ENCODE results near the gene MRTFB. TPM values are rescaled to one million over a fixed set of nuclear protein-coding genes. Genes with fewer than 3 reads are reported as not detected.
A peak's percentile ranks its signal among the peaks of the same experiment; 100 is the strongest.
"Not testable (repeated sequence)": the region's sequence is repeated elsewhere in the genome, so short reads cannot be mapped to it uniquely, and the experiment has no call there.

MRTFB gene
- total RNA-seq, 4 donors from 2014 or later, result 12.7 to 20.4 (median 14.8) TPM

- intact Hi-C loops (cut with DNase I; ENCODE audit: low total_unique reads), result no loop called here
- DNase-seq, result no peak
- in situ Hi-C loops (cut with MboI; ENCODE audit: low sequenced_read_pairs in 4 of 4), result no loop called here
- Histone ChIP-seq H3K4me1 (peaks cover 38 to 39% of the 10 kb centered on the region in 2 donors), H3K27me3 (no peaks in the 10 kb centered on the region), H3K4me3 (no peak overlapping the region), H3K27ac (no peak overlapping the region), H3K36me3 (no peaks in the 10 kb centered on the region), H3K9me3 (no peaks in the 10 kb centered on the region)
- TF ChIP-seq POLR2A (IDR thresholded peaks at IDR 0.05) (no peak), CTCF (IDR thresholded peaks at IDR 0.05 in 4 of 5, conservative IDR thresholded peaks at IDR 0.05 in 1 of 5) (no peak)
- no peak for ATAC-seq
Measured at GRCh38 chr16:14121142-14121541, 50.0 kb downstream of the MRTFB start.

GRCh38 chr16:14121872-14122271 lies 50.8 kb downstream of the MRTFB start:
- Histone ChIP-seq H3K4me3 (no peak overlapping the region), H3K27me3 (no peaks in the 10 kb centered on the region), H3K4me1 (peaks cover 38 to 42% of the 10 kb centered on the region in 2 donors), H3K36me3 (no peaks in the 10 kb centered on the region), H3K9me3 (no peaks in the 10 kb centered on the region), H3K27ac (no peak overlapping the region)
- intact Hi-C loops (cut with DNase I; ENCODE audit: low total_unique reads) (no loop called here), in situ Hi-C loops (cut with MboI; ENCODE audit: low sequenced_read_pairs in 4 of 4) (no loop called here)
- no peak for TF ChIP-seq CTCF (IDR thresholded peaks at IDR 0.05 in 4 of 5, conservative IDR thresholded peaks at IDR 0.05 in 1 of 5)
- TF ChIP-seq POLR2A (IDR thresholded peaks at IDR 0.05), result no peak
- DNase-seq (no peak), ATAC-seq (no peak)

GRCh38 chr16:14122430-14122829 lies 51.3 kb downstream of the MRTFB start:
- ATAC-seq; H3K9me3 ChIP-seq; DNase-seq; H3K27me3 ChIP-seq; intact Hi-C loops (cut with DNase I; ENCODE audit: low total_unique reads); H3K4me3 ChIP-seq; H3K36me3 ChIP-seq; in situ Hi-C loops (cut with MboI; ENCODE audit: low sequenced_read_pairs in 4 of 4); H3K27ac ChIP-seq: not testable (repeated sequence)
- peaks cover 35 to 39% of the 10 kb centered on the region in 2 donors for H3K4me1 ChIP-seq

- TF ChIP-seq CTCF (IDR thresholded peaks at IDR 0.05 in 4 of 5, conservative IDR thresholded peaks at IDR 0.05 in 1 of 5) (no peak), POLR2A (IDR thresholded peaks at IDR 0.05) (no peak)
- H3K9me3 ChIP-seq, result no peaks in the 10 kb centered on the region
- in situ Hi-C loops (cut with MboI; ENCODE audit: low sequenced_read_pairs in 4 of 4) (no loop called here), intact Hi-C loops (cut with DNase I; ENCODE audit: low total_unique reads) (no loop called here)
- ATAC-seq (no peak), DNase-seq (no peak)
- no peaks in the 10 kb centered on the region for H3K36me3 ChIP-seq
- H3K4me1 ChIP-seq, result peaks cover 32 to 39% of the 10 kb centered on the region in 2 donors
- no peak overlapping the region for H3K4me3 ChIP-seq
- peak overlapping the region in 1 of 4 donors; percentile 9 for H3K27ac ChIP-seq
- H3K27me3 ChIP-seq, result no peaks in the 10 kb centered on the region
Measured at GRCh38 chr16:14125000-14125681, 54.0 kb downstream of the MRTFB start.

- Histone ChIP-seq H3K36me3 (no peaks in the 10 kb centered on the region), H3K27ac (peak overlapping the region in 3 of 4 donors; percentile 2 to 35 (median 9)), H3K4me1 (peaks cover 32 to 36% of the 10 kb centered on the region in 2 donors), H3K4me3 (no peak overlapping the region), H3K27me3 (no peaks in the 10 kb centered on the region), H3K9me3 (no peaks in the 10 kb centered on the region)
- no peak for ATAC-seq
- in situ Hi-C loops (cut with MboI; ENCODE audit: low sequenced_read_pairs in 4 of 4), result no loop called here
- intact Hi-C loops (cut with DNase I; ENCODE audit: low total_unique reads), result no loop called here
- no peak for DNase-seq
- no peak for TF ChIP-seq POLR2A (IDR thresholded peaks at IDR 0.05)
- TF ChIP-seq CTCF (IDR thresholded peaks at IDR 0.05 in 4 of 5, conservative IDR thresholded peaks at IDR 0.05 in 1 of 5), result no peak
Measured at GRCh38 chr16:14125708-14126107, 54.6 kb downstream of the MRTFB start.

Data from gastrocnemius medialis (tissue), 4 donors.